ENCODE measurements around the gene OR52N1. TPM values are rescaled to one million over a fixed set of nuclear protein-coding genes. Genes with fewer than 3 reads are reported as not detected.

The OR52N1 gene
- not detected in 2 replicates for total RNA-seq (2014; rRNA removed; shearing (Covaris generic))

GRCh38 chr11:5791165-5791564 lies at the start of gene OR52N1:
Gene OR52N1 (minus strand): TSS chr11:5791265. CDS start chr11:5788816, 2,449 bp downstream.
- no peak for DNase-seq (ENCODE audit: low read depth)

- DNase-seq (ENCODE audit: low read depth) = no peak
Measured at GRCh38 chr11:5837695-5838094, 46.6 kb upstream of the OR52N1 start.

- DNase-seq (ENCODE audit: low read depth) = no peak
Measured at GRCh38 chr11:5833446-5833845, 42.4 kb upstream of the OR52N1 start.

GRCh38 chr11:5831196-5831829 lies 40.2 kb upstream of the OR52N1 start:
- DNase-seq (ENCODE audit: low read depth) = peak; percentile 19

- peak; percentile 33 for DNase-seq (ENCODE audit: low read depth)
Measured at GRCh38 chr11:5818245-5818886, 27.3 kb upstream of the OR52N1 start.

GRCh38 chr11:5815534-5815933 lies 24.5 kb upstream of the OR52N1 start:
- peak; percentile 19 for DNase-seq (ENCODE audit: low read depth)

- DNase-seq (ENCODE audit: low read depth) = no peak
Measured at GRCh38 chr11:5809905-5810795, 19.1 kb upstream of the OR52N1 start.

GRCh38 chr11:5809122-5809519 lies 18.1 kb upstream of the OR52N1 start:
- DNase-seq (ENCODE audit: low read depth) = peak; percentile 6

GRCh38 chr11:5808500-5809121 lies 17.5 kb upstream of the OR52N1 start, which contains the start of gene OR52N2:
Gene OR52N2 (plus strand): TSS chr11:5808924. CDS start chr11:5820336, 11,412 bp downstream.
- peak; percentile 66 for DNase-seq (ENCODE audit: low read depth)

GRCh38 chr11:5807580-5807979 lies 16.5 kb upstream of the OR52N1 start:
- DNase-seq (ENCODE audit: low read depth) = peak; percentile 10

- no peak for DNase-seq (ENCODE audit: low read depth)
Measured at GRCh38 chr11:5803982-5804381, 12.9 kb upstream of the OR52N1 start.

GRCh38 chr11:5796541-5796940 lies 5.5 kb upstream of the OR52N1 start:
- no peak for DNase-seq (ENCODE audit: low read depth)

GRCh38 chr11:5783255-5783654 lies 7.8 kb downstream of the OR52N1 start, which contains the start of gene OR52N5:
Gene OR52N5 (minus strand): TSS chr11:5783355. CDS start chr11:5778634, 4,721 bp downstream.
- no peak for DNase-seq (ENCODE audit: low read depth)

- DNase-seq (ENCODE audit: low read depth) = peak; percentile 6
Measured at GRCh38 chr11:5767056-5767455, 24.0 kb downstream of the OR52N1 start.

GRCh38 chr11:5753943-5754342 lies 37.1 kb downstream of the OR52N1 start, which contains the start of gene OR52N4:
Gene OR52N4 (plus strand): TSS chr11:5754243. CDS start chr11:5754741, 498 bp downstream.
- no peak for DNase-seq (ENCODE audit: low read depth)

GRCh38 chr11:5749836-5750235 lies 41.2 kb downstream of the OR52N1 start:
- DNase-seq (ENCODE audit: low read depth) = no peak

- DNase-seq (ENCODE audit: low read depth) = no peak
Measured at GRCh38 chr11:5746614-5747013, 44.5 kb downstream of the OR52N1 start.

- no peak for DNase-seq (ENCODE audit: low read depth)
Measured at GRCh38 chr11:5738431-5738830, 52.6 kb downstream of the OR52N1 start.

GRCh38 chr11:5737670-5738392 lies 53.2 kb downstream of the OR52N1 start:
- DNase-seq (ENCODE audit: low read depth) = no peak

- DNase-seq (ENCODE audit: low read depth) = no peak
Measured at GRCh38 chr11:5737091-5737490, 54.0 kb downstream of the OR52N1 start.

All from RPMI7951 (cell line).